ENCODE measurements around the gene OR2L5. TPM values are rescaled to one million over a fixed set of nuclear protein-coding genes. Genes with fewer than 3 reads are reported as not detected.

OR2L5 gene, protein sequence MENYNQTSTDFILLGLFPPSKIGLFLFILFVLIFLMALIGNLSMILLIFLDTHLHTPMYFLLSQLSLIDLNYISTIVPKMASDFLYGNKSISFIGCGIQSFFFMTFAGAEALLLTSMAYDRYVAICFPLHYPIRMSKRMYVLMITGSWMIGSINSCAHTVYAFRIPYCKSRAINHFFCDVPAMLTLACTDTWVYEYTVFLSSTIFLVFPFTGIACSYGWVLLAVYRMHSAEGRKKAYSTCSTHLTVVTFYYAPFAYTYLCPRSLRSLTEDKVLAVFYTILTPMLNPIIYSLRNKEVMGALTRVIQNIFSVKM
- not detected in 2 replicates for total RNA-seq (2014; rRNA removed; shearing (Covaris generic))

DNA sequence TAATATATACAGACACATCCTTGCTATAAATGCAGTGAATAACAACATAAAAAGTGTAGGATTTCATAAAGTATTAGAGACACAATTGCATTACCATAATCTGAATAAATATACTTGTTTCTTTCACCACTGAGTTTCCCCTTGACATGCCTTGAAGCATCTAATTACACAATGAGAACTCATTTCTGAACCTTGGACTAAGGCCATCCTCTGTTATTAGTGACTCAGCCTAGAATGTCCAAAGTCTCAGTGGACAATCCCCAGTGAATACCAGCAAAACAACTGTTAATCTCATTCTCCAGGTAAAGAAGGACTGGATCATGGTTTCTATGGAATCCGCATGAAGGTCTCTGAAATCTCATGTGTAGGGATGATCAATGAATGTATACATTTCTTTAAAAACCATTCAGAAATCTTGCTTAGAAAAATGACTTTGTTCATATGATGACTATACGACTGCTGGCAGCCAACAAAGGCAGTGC lies at the start of gene OR2L5:
OR2L5 (plus strand) TSS at position 432 of the 482 bp plus-strand sequence. CDS start 8,288 bp downstream, outside the sequence.
- in situ Hi-C loops (cut with HindIII; ENCODE audit: low sequenced_read_pairs): no loop called here
- no peak for DNase-seq (ENCODE audit: low spot score)

DNA sequence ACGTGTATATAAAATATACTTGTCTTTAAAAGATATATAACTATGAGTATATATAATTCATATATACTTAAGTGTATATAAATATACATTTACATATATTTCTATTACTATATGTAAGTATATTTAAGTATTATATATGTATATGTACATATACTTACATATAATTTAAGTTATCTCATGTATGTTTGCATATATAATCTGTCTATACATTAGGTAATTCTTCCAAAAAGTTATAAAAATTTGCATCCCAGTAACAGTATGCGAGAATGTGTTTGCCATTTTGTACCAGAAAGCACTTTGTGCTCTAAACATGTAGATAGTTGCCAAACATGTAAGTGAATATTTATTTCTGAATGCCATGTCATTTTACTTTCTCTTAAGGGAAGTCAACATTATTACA lies 48.5 kb upstream of the OR2L5 start, which contains the start of gene OR2AK2:
OR2AK2 (plus strand) TSS at position 301 of the 400 bp plus-strand sequence. CDS start 144 bp downstream, outside the sequence.
- DNase-seq (ENCODE audit: low spot score): no peak
- in situ Hi-C loops (cut with HindIII; ENCODE audit: low sequenced_read_pairs): no loop called here

DNA sequence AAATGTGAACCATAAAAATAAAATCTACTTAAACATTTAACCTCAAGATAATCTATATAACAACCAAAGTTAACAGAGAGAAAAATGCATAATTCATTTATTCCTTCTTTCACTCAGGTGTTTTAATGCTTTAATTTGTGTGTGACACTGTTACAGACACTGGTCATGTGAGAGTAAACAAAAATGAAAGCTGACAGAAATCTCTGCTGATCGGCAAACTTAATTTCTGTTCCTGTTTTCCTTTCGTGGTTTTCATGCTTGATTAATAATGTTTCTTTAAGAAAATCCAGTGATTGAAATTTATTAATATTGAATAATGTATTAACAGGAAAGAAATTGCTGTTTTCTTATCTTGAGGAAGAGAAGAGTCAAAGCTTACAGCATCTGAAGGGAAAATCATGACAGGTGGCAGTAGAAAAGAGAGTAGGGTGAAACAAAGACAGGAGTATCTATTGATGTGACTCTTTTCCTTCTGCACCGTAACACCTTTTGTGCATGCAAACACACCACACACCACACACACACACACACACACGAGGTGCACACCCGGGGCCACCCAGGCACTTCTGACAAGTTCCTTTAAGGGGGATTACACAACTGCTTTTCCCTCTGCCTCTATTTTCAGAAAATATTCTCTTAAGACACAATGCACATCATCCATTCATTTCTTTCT lies 46.8 kb upstream of the OR2L5 start:
- in situ Hi-C loops (cut with HindIII; ENCODE audit: low sequenced_read_pairs): no loop called here
- no peak for DNase-seq (ENCODE audit: low spot score)

DNA sequence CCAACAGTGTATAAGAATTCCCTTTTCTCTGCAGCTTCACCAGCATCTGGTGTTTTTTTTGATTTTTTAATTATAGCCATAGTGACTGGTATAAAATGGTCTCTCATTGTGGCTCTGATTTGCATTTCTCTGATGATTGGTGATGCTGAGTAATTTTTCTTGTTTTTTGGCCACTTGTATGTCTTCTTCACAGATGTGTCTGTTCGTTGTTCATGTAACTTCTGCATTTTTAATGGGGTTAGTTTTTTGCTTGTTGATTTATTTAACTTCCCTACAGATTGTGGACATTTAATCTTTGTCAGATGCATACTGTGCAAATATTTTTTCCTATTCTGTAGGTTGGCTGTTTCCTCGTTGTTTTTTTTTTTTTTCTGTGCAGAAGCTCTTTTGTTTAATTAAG lies 20.5 kb upstream of the OR2L5 start:
- in situ Hi-C loops (cut with HindIII; ENCODE audit: low sequenced_read_pairs): no loop called here
- DNase-seq (ENCODE audit: low spot score): no peak

DNA sequence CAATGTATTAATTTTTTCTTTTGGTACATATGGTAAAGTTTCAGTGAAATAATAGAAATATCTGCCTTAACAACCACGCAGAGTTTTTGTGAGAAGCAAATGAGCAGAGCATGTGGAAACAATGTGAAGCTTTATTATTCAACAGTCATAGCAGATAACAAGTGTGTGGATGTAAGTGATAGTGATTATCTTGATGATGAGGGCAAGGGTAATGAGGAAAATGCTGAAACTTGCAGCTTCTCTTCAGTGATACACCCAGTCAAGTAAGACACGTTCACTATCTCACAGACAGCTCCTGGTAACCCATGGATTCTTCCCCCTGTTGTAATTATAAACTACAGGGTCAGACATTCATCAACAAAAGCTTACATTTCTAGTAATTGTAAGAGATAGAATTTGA lies 14.6 kb upstream of the OR2L5 start:
- in situ Hi-C loops (cut with HindIII; ENCODE audit: low sequenced_read_pairs): no loop called here
- no peak for DNase-seq (ENCODE audit: low spot score)

DNA sequence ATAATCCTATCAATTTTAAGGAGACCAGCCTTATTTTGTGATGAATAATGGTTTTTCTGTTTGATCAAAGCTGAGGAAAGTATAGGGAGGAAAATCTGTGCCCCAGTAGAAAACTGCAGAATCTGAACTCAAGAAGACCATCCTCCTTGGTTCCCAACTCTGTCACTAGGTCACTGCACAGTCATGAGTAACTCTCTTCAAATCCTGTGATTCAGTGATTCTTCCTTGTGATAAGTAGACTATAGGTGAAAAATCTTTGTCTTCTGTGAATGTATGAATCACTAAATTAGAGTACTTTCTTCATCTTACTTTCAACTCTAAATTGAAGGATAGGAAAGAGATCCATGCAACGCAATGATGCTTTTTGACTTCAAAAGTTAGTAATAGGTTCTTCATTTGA lies 13.3 kb upstream of the OR2L5 start:
- no peak for DNase-seq (ENCODE audit: low spot score)
- in situ Hi-C loops (cut with HindIII; ENCODE audit: low sequenced_read_pairs): no loop called here

DNA sequence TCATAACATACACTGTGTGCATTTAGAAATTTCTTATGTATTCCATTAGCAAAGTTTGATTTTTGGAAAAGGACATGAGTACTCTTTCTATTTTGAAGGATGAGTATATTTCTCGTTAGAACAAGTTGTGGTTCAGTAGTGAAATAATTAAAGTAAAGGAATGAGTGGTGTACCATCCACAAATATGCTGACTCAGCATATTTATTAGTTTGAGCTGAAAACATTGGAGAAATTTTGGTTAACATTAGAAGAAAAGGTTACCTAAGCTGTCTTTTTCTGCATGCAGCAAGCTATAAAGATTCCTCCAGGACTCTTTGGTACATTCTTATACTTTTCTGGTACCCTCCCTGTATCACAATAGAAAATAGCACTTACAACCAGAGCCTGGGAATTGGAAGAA lies 5.7 kb upstream of the OR2L5 start:
- in situ Hi-C loops (cut with HindIII; ENCODE audit: low sequenced_read_pairs): no loop called here
- no peak for DNase-seq (ENCODE audit: low spot score)

DNA sequence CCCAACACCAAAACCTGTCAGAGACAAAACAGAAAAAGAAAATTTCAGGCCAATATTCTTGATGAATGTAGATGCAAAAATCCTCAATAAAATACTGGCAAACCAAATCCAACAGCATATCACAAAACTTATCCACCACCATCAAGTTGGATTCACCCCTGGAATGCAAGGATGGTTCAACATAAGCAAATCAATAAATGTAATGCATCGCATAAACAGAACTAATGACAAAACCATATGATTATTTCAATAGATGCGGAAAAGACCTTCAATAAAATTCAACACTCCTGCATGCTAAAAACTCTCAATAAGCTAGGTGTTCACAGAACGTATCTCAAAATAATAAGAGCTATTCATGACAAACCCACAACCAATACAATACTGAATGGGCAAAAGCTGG lies 3.8 kb upstream of the OR2L5 start:
- no peak for DNase-seq (ENCODE audit: low spot score)
- in situ Hi-C loops (cut with HindIII; ENCODE audit: low sequenced_read_pairs): no loop called here

DNA sequence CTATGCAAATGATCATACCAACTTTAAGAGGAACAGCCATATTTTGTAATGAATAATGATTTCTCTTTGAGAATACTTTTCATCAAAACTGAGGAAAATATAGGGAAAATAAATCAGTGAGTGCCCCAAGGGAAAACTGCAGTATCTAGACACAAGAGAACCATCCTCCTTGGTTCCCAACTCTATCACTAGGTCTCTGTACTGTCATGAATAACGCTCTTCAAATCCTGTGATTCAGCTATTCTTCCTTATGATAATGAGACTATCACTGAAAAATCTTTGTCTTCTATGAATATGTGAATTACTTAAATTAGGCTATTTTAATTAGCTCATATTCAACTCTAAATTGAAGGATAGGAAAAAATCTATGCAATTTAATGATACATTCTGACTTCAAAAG lies 2.3 kb downstream of the OR2L5 start:
- no peak for DNase-seq (ENCODE audit: low spot score)
- in situ Hi-C loops (cut with HindIII; ENCODE audit: low sequenced_read_pairs): no loop called here

DNA sequence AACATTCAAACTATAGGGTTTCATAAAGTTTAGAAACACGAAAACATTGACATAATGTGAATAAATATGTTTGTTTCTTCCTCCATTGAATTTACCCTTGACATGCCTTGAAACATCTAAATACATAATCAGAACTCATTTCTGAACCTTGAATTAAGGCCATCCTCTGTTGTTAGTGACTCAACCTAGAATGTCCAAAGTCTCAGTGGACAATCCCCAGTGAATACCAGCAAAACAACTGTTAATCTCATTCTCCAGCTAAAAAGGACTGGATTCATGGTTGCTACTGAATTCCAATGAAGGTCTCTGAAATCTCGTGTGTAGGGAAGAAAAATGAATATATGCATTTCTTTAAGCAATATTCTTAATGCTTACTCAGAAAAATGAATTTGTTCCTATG lies 16.3 kb downstream of the OR2L5 start, which contains the start of gene OR2L2:
OR2L2 (plus strand) TSS at position 301 of the 400 bp plus-strand sequence. CDS start 8,198 bp downstream, outside the sequence.
- in situ Hi-C loops (cut with HindIII; ENCODE audit: low sequenced_read_pairs): no loop called here
- no peak for DNase-seq (ENCODE audit: low spot score)

DNA sequence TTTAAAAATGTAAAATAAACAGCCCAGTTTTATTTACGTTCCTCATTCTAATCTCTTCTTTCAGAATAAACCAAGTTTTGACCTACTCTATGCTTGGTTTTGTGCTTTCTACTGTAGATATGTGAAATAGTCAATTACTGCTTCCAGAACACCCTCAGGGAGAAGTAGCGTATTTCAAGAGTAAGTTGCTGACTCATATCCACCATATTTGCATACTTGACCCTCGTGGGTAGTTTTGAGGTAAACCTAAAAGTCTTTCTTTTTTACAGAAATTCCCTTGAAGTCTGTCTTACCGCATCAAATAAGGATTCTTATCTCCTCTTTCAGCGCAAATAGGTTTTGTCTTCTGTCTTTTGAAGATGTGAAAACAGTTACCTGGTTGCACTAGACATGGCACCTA lies 31.7 kb downstream of the OR2L5 start:
- in situ Hi-C loops (cut with HindIII; ENCODE audit: low sequenced_read_pairs): no loop called here
- DNase-seq (ENCODE audit: low spot score): no peak

DNA sequence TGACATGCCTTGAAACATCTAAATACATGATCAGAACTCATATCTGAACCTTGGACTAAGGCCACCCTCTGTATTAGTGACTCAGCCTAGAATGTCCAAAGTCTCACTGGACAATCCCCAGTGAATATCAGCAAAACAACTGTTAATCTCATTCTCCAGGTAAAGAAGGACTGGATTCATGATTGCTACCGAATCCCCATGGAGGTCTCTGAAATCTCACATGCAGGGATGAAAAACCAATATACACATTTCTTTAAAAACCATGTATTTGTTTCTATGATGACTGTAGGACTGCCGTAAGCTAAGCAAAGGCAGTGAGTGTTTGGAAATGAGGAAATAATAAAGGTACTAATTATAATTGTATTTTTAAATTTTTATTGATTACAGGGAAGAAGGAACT lies 33.1 kb downstream of the OR2L5 start, which contains the start of gene OR2L3:
OR2L3 (plus strand) TSS at position 301 of the 400 bp plus-strand sequence. CDS start 13,846 bp downstream, outside the sequence.
- no peak for DNase-seq (ENCODE audit: low spot score)
- in situ Hi-C loops (cut with HindIII; ENCODE audit: low sequenced_read_pairs): no loop called here

DNA sequence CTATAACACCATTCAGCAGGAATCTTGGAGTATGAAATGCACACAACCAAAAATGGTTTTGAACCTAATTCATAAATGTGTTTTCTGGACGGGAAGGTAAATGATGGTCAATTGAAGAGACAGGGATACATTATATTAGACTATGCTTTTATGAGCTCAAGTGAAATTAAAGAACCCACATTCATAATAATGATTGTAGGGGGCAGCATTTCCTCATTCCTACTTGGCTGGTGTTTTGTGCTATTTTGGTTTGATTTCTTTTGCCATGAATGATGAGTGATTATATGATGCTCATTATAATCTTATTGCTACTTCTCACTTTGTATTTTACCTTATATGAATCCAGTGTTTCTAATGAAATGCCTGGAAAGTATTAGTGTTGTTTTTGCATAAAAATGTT lies 33.5 kb downstream of the OR2L5 start:
- DNase-seq (ENCODE audit: low spot score): no peak
- in situ Hi-C loops (cut with HindIII; ENCODE audit: low sequenced_read_pairs): no loop called here

DNA sequence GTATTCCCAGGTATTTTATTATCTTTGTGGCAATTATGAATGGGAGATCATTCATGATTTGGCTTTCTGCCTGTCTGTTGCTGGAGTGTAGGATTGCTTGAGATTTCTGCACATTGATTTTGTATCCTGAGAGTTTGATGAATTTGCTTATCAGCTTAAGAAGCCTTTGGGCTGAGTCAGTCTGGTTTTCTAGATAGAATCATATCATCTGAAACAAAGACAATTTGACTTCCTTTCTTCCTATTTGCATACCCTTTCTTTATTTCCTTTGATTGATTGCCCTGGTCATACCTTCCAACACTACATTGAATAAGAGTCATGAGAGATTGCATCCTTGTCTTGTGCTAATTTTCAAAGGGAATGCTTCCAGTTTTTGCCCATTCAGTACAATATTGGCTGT lies 41.2 kb downstream of the OR2L5 start:
- no peak for DNase-seq (ENCODE audit: low spot score)
- in situ Hi-C loops (cut with HindIII; ENCODE audit: low sequenced_read_pairs): no loop called here

DNA sequence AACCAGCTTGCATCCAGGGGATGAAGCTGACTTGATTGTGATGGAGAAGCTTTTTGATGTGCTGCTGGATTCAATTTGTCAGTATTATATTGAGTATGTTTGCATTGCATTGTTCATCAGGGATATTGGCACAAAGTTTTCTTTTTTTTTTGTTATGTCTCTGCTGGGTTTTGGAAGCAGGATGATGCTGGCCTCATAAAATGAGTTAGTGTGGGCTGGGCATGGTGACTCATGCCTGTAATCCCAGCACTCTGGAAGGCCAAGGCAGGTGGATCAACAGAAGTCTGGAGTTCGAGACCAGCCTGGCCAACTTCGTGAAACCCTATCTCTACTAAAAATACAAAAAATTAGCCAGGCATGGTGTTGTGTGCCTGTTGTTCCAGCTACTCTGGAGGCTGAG lies 41.8 kb downstream of the OR2L5 start:
- no peak for DNase-seq (ENCODE audit: low spot score)
- in situ Hi-C loops (cut with HindIII; ENCODE audit: low sequenced_read_pairs): no loop called here

DNA sequence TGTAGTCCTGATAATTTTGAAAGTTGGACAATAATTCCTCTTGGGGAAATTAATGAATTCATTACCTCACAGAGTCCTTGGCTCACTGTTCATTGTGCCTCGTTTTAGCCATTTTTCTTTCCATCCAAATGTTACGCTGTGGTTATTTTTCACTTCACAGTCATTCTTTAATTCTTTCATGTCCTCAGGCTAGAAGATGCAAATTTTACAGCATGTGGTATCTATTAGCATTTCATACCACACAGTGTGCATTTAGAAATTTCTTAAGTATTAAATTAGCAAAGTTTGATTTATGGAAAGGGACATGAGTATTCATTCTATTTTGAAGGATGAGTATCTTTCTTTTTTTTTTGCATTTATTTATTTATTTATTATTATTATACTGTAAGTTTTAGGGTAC lies 51.6 kb downstream of the OR2L5 start:
- in situ Hi-C loops (cut with HindIII; ENCODE audit: low sequenced_read_pairs): no loop called here

DNA sequence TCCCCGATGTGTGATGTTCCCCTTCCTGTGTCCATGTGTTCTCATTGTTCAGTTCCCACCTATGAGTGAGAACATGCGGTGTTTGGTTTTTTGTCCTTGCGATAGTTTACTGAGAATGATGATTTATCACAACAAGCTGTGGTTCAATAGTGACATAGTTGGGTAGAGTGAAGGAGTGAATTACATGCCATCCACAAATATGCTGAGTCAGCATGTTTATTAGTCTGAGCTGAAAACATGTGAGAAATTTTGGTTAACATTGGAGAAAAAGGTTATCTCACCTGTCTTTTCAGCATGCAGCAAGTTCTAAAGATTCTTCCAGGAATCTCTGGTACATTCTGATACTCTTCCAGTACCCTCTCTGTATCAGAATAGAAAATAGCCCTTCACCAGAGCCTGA lies 52.1 kb downstream of the OR2L5 start:
- DNase-seq (ENCODE audit: low spot score): no peak
- in situ Hi-C loops (cut with HindIII; ENCODE audit: low sequenced_read_pairs): no loop called here

More for the DNA sequence above, 51.6 kb downstream of the OR2L5 start:
- DNase-seq (ENCODE audit: low spot score): no peak

Measured in G401 (cell line).